Nephron progenitor cell (in vitro differentiated cells): Measurements from ENCODE around the gene UBTF.

Source experiments
- DNase-seq: peaks from one replicate; pipeline ENCODE4 v3.0.0; 2021
- H3K27ac Mint-ChIP-seq: 2 replicates; pipeline ENCODE4 v1.8.0; 2021; ENCODE audit warnings: mild to moderate bottlenecking, moderate library complexity, mixed read lengths
- H3K27me3 Mint-ChIP-seq: 2 replicates; pipeline ENCODE4 v1.8.0; 2021; ENCODE audit warnings: mild to moderate bottlenecking, low read depth, mixed read lengths; ENCODE audit not compliant: poor library complexity
- H3K36me3 Mint-ChIP-seq: 2 replicates; pipeline ENCODE4 v1.8.0; 2021; ENCODE audit warnings: low read depth, mixed read lengths
- H3K4me1 Mint-ChIP-seq: 2 replicates; pipeline ENCODE4 v1.8.0; 2021; ENCODE audit warnings: mixed read lengths
- H3K4me3 Mint-ChIP-seq: 2 replicates; pipeline ENCODE4 v1.8.0; 2021; ENCODE audit warnings: mild to moderate bottlenecking, moderate library complexity, mixed read lengths
- H3K9me3 Mint-ChIP-seq: 2 replicates; pipeline ENCODE4 v1.8.0; 2021; ENCODE audit warnings: mild to moderate bottlenecking, moderate library complexity, mixed read lengths
- CTCF ChIP-seq: fragments of 200-600 bp; sonication (generic); IDR thresholded peaks from 2 replicates; pipeline ENCODE4 v1.5.0; 2021; ENCODE audit warnings: antibody characterized with exemption

UBTF gene

GRCh38 chr17:44263345-44263902, 43.9 kb upstream of the UBTF start:
- peaks cover 8% of the 10 kb centered on the region for H3K4me1 Mint-ChIP-seq
- DNase-seq: no peak

DNA sequence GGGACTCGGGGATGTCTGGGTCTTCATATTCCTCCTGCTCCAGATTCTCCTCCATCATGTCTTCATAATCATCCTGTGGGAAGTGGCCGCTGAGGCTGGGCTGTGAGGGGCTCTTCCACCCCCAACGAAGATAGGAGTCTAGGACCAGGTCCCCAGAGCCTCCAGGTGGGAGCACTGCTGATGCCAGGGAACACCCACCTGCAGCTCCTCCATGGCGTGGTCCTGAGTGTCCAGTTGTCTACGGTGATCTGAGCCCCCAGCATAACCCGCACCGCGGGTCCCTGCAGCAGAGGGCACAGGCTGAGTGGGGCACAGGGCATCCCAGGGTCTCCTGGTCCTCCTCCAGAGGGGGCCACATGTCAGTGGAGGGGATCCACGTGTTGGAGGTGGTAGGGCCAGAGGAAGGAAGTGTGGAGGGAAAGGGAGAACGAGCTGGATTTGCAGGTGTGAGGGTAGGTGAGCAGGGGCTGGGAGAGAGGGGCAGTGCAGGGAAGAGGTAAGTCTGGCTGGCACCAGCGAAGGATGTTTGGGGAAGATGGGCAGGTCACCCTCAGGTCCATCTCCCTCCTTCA, 43.3 kb upstream of the UBTF start:
- Mint-ChIP-seq H3K4me1 (peaks cover 13% of the 10 kb centered on the region), H3K36me3 (no peaks in the 10 kb centered on the region), H3K27ac (no peak overlapping the region), H3K4me3 (no peak overlapping the region), H3K27me3 (peaks cover 24% of the 10 kb centered on the region), H3K9me3 (no peaks in the 10 kb centered on the region)
- TF ChIP-seq CTCF: no peak
- no peak for DNase-seq

More at GRCh38 chr17:44263345-44263902, 43.9 kb upstream of the UBTF start:
- H3K4me3 Mint-ChIP-seq: no peak overlapping the region
- peaks cover 24% of the 10 kb centered on the region for H3K27me3 Mint-ChIP-seq
- H3K27ac Mint-ChIP-seq: no peak overlapping the region
- H3K9me3 Mint-ChIP-seq: no peaks in the 10 kb centered on the region
- TF ChIP-seq CTCF: no peak
- no peaks in the 10 kb centered on the region for H3K36me3 Mint-ChIP-seq

DNA sequence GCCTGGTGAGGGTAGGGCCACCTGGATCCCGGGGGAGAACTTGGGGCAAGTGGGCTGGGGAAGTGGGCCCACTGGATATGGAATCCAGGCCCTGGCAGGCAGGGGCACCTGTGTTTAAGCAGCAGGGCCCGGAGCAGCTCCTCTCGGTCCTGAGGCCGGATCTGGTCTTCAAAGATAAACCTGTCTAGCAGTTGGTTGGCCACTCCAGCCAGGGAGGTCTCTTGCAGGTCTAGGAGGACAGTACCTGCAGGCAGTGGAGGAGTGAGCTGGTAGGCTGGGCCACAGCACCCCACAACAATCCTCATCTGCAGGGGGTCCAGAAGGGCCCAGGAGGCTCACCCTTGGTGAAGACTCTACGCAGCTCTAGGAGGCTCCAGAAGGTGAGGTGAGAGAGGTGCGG, 40.8 kb upstream of the UBTF start:
- no peak for TF ChIP-seq CTCF
- H3K4me3 Mint-ChIP-seq: no peak overlapping the region
- DNase-seq: no peak
- peaks cover 20% of the 10 kb centered on the region for H3K4me1 Mint-ChIP-seq
- no peaks in the 10 kb centered on the region for H3K9me3 Mint-ChIP-seq
- H3K27me3 Mint-ChIP-seq: peaks cover 35% of the 10 kb centered on the region
- no peaks in the 10 kb centered on the region for H3K36me3 Mint-ChIP-seq
- no peak overlapping the region for H3K27ac Mint-ChIP-seq

GRCh38 chr17:44258811-44259351, 39.4 kb upstream of the UBTF start:
- no peak overlapping the region for H3K27ac Mint-ChIP-seq
- DNase-seq: no peak
- H3K4me1 Mint-ChIP-seq: peaks cover 20% of the 10 kb centered on the region
- peaks cover 37% of the 10 kb centered on the region for H3K27me3 Mint-ChIP-seq
- no peaks in the 10 kb centered on the region for H3K36me3 Mint-ChIP-seq
- no peak for TF ChIP-seq CTCF
- no peaks in the 10 kb centered on the region for H3K9me3 Mint-ChIP-seq
- H3K4me3 Mint-ChIP-seq: no peak overlapping the region

- H3K4me1 Mint-ChIP-seq: peaks cover 20% of the 10 kb centered on the region
- TF ChIP-seq CTCF: no peak
These were observed 38.6 kb upstream of the UBTF start for GRCh38 chr17:44257815-44258760.

More at GRCh38 chr17:44257815-44258760, 38.6 kb upstream of the UBTF start:
- peaks cover 29% of the 10 kb centered on the region for H3K27me3 Mint-ChIP-seq
- no peaks in the 10 kb centered on the region for H3K36me3 Mint-ChIP-seq
- H3K4me3 Mint-ChIP-seq: no peak overlapping the region
- no peaks in the 10 kb centered on the region for H3K9me3 Mint-ChIP-seq
- no peak overlapping the region for H3K27ac Mint-ChIP-seq
- DNase-seq: no peak
